B cell (primary cell): ENCODE results near the gene CNOT8.

ENCODE experiments used
- EZH2 ChIP-seq: IDR thresholded peaks from 2 replicates; pipeline ENCODE4 v1.6.1; 2012; ENCODE audit warnings: borderline replicate concordance, low read depth, mild to moderate bottlenecking, moderate library complexity, low read length; ENCODE audit not compliant: insufficient read depth, poor library complexity, severe bottlenecking
- TF ChIP-seq, protein P1 (sequence below): fragments of 200-600 bp; IDR thresholded peaks from one replicate; pipeline ENCODE4 v1.8.0; 2022; ENCODE audit warnings: antibody characterized with exemption, mild to moderate bottlenecking

DNA sequence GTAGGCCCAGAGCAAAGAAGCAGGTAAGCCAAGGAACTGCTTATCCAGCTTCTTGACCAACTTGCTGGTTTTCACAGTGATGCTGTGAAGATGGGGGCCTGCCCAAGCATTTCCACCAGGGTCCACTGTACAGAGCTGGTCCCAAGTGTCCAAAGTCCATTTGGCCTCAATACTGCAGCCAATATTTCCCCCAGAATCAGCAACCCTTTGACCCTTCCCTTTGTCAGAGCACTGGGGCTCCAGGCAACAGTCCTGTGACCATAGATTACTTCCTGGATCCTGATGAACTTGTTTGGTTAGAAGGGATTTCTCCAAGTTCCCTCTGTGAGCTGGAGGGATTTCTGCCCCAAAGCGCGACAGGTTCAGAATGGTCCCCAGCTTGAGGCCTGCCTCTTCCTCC is 34.4 kb upstream of the CNOT8 start:
- TF ChIP-seq, protein P1, sequence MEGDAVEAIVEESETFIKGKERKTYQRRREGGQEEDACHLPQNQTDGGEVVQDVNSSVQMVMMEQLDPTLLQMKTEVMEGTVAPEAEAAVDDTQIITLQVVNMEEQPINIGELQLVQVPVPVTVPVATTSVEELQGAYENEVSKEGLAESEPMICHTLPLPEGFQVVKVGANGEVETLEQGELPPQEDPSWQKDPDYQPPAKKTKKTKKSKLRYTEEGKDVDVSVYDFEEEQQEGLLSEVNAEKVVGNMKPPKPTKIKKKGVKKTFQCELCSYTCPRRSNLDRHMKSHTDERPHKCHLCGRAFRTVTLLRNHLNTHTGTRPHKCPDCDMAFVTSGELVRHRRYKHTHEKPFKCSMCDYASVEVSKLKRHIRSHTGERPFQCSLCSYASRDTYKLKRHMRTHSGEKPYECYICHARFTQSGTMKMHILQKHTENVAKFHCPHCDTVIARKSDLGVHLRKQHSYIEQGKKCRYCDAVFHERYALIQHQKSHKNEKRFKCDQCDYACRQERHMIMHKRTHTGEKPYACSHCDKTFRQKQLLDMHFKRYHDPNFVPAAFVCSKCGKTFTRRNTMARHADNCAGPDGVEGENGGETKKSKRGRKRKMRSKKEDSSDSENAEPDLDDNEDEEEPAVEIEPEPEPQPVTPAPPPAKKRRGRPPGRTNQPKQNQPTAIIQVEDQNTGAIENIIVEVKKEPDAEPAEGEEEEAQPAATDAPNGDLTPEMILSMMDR, result no peak
- no peak for TF ChIP-seq EZH2
